H9 (cell line): ENCODE results near the gene TMEM123. TPM values are rescaled to one million over a fixed set of nuclear protein-coding genes. Genes with fewer than 3 reads are reported as not detected.

Source experiments
- DNase-seq: peaks from one replicate; pipeline ENCODE4 v3.0.0-alpha.2; 2017
- H2AFZ ChIP-seq: one replicate; pipeline ENCODE4 v1.6.1; 2013; ENCODE audit warnings: mild to moderate bottlenecking, low read length, control low read depth, moderate library complexity
- H2AK5ac ChIP-seq: 2 replicates; pipeline ENCODE4 v1.6.1; 2013; ENCODE audit warnings: low read length, control low read depth, mixed read lengths; ENCODE audit not compliant: insufficient read length
- H2BK120ac ChIP-seq: one replicate; pipeline ENCODE4 v1.6.1; 2013; ENCODE audit warnings: low read depth, mild to moderate bottlenecking, low read length, control low read depth, inconsistent platforms; ENCODE audit not compliant: poor library complexity, severe bottlenecking
- H2BK12ac ChIP-seq: 2 replicates; pipeline ENCODE4 v1.6.1; 2013; ENCODE audit warnings: low read length, control low read depth, mixed read lengths, low read depth; ENCODE audit not compliant: insufficient read length
- H2BK15ac ChIP-seq: 2 replicates; pipeline ENCODE4 v1.6.1; 2013; ENCODE audit warnings: low read depth, low read length, control low read depth
- H2BK20ac ChIP-seq: one replicate; pipeline ENCODE4 v1.6.1; 2013; ENCODE audit warnings: low read depth, mild to moderate bottlenecking, low read length, control low read depth, inconsistent platforms; ENCODE audit not compliant: poor library complexity, severe bottlenecking
- H2BK5ac ChIP-seq: 2 replicates; pipeline ENCODE4 v1.6.1; 2013; ENCODE audit warnings: low read length, control low read depth, mixed read lengths; ENCODE audit not compliant: insufficient read length
- H3K14ac ChIP-seq: 2 replicates; pipeline ENCODE4 v1.6.1; 2013; ENCODE audit warnings: low read length, control low read depth; ENCODE audit not compliant: insufficient read depth
- H3K18ac ChIP-seq: 2 replicates; pipeline ENCODE4 v1.6.1; 2013; ENCODE audit warnings: low read depth, mild to moderate bottlenecking, mixed read lengths, low read length, control low read depth; ENCODE audit not compliant: insufficient read length
- H3K23ac ChIP-seq: 2 replicates; pipeline ENCODE4 v1.6.1; 2013; ENCODE audit warnings: low read length, control low read depth, mixed read lengths, low read depth; ENCODE audit not compliant: insufficient read length
- H3K23me2 ChIP-seq: 2 replicates; pipeline ENCODE4 v1.6.1; 2013; ENCODE audit warnings: low read depth, mild to moderate bottlenecking, mixed read lengths, low read length, control low read depth; ENCODE audit not compliant: insufficient read length, poor library complexity, severe bottlenecking
- H3K27ac ChIP-seq: 2 replicates; pipeline ENCODE4 v1.5.1; 2013; ENCODE audit warnings: low read length, control low read depth, mixed read lengths, low read depth; ENCODE audit not compliant: insufficient read length
- H3K27me3 ChIP-seq: 2 replicates; pipeline ENCODE4 v1.6.1; 2013; ENCODE audit warnings: low read length, control low read depth, inconsistent platforms; ENCODE audit not compliant: insufficient read depth
- H3K4ac ChIP-seq: 2 replicates; pipeline ENCODE4 v1.6.1; 2013; ENCODE audit warnings: low read depth, mild to moderate bottlenecking, control low read depth, inconsistent platforms, low read length, moderate library complexity
- H3K4me1 ChIP-seq: 2 replicates; pipeline ENCODE4 v1.6.1; 2013; ENCODE audit warnings: low read length, control low read depth, inconsistent platforms; ENCODE audit not compliant: insufficient read depth
- H3K4me2 ChIP-seq: 2 replicates; pipeline ENCODE4 v1.6.1; 2013; ENCODE audit warnings: low read length, control low read depth, mixed read lengths; ENCODE audit not compliant: insufficient read length, insufficient read depth
- H3K56ac ChIP-seq: 2 replicates; pipeline ENCODE4 v1.6.1; 2013; ENCODE audit warnings: low read depth, mild to moderate bottlenecking, mixed read lengths, low read length, control low read depth; ENCODE audit not compliant: insufficient read length
- H3K79me1 ChIP-seq: 2 replicates; pipeline ENCODE4 v1.6.1; 2013; ENCODE audit warnings: low read depth, mild to moderate bottlenecking, moderate library complexity, low read length, control low read depth, inconsistent platforms; ENCODE audit not compliant: insufficient read depth, poor library complexity, severe bottlenecking
- H3K79me2 ChIP-seq: 2 replicates; pipeline ENCODE4 v1.6.1; 2013; ENCODE audit warnings: low read length, control low read depth, inconsistent platforms; ENCODE audit not compliant: insufficient read depth
- H3K9ac ChIP-seq: 2 replicates; pipeline ENCODE4 v1.6.1; 2013; ENCODE audit warnings: low read length, control low read depth, mixed read lengths; ENCODE audit not compliant: insufficient read length; ENCODE audit errors: extremely low read depth
- H3K9me3 ChIP-seq: one replicate; pipeline ENCODE4 v1.6.1; 2013; ENCODE audit warnings: low read depth, low read length, inconsistent platforms; ENCODE audit not compliant: control insufficient read depth
- H3T11ph ChIP-seq: one replicate; pipeline ENCODE4 v1.6.1; 2013; ENCODE audit warnings: mild to moderate bottlenecking, low read length, control low read depth, inconsistent platforms
- H4K20me1 ChIP-seq: one replicate; pipeline ENCODE4 v1.6.1; 2013; ENCODE audit not compliant: control insufficient read depth, insufficient read length, insufficient read depth
- H4K5ac ChIP-seq: 2 replicates; pipeline ENCODE4 v1.6.1; 2013; ENCODE audit warnings: low read depth, mild to moderate bottlenecking, mixed read lengths, low read length, control low read depth; ENCODE audit not compliant: insufficient read length
- H4K8ac ChIP-seq: replicated peaks from 2 replicates; pipeline ENCODE4 v1.6.1; 2013; ENCODE audit warnings: low read length, control low read depth, mixed read lengths, low read depth; ENCODE audit not compliant: insufficient read length
- H4K91ac ChIP-seq: 2 replicates; pipeline ENCODE4 v1.6.1; 2013; ENCODE audit warnings: low read depth, mild to moderate bottlenecking, moderate library complexity, mixed read lengths, low read length, control low read depth; ENCODE audit not compliant: insufficient read length
- H3K27ac Mint-ChIP-seq, 3 experiments: 2 replicates in 2 of 3; 3 replicates in 1 of 3; pipeline ENCODE4 v1.8.0; 2020 to 2021; ENCODE audit warnings: mixed read lengths in 3 of 3, mild to moderate bottlenecking in 1 of 3, moderate library complexity in 1 of 3
- H3K27me3 Mint-ChIP-seq: 2 replicates; pipeline ENCODE4 v1.8.0; 2021; ENCODE audit warnings: low read depth, mild to moderate bottlenecking, moderate library complexity, mixed read lengths
- H3K36me3 Mint-ChIP-seq, 3 experiments: 2 replicates in 2 of 3; 3 replicates in 1 of 3; pipeline ENCODE4 v1.8.0; 2020 to 2021; ENCODE audit warnings: low read depth in 3 of 3, mixed read lengths in 3 of 3; ENCODE audit not compliant: insufficient read depth in 1 of 3
- H3K4me1 Mint-ChIP-seq, 2 experiments: 2 replicates each; pipeline ENCODE4 v1.8.0; 2020; ENCODE audit warnings: mixed read lengths in 2 of 2
- H3K4me3 Mint-ChIP-seq, 2 experiments: 2 replicates in 1 of 2; 3 replicates in 1 of 2; pipeline ENCODE4 v1.8.0; 2020 to 2021; ENCODE audit warnings: mild to moderate bottlenecking in 2 of 2, mixed read lengths in 2 of 2, moderate library complexity in 1 of 2
- H3K9me3 Mint-ChIP-seq, 2 experiments: 2 replicates in 1 of 2; 3 replicates in 1 of 2; pipeline ENCODE4 v1.8.0; 2020; ENCODE audit warnings: mild to moderate bottlenecking in 2 of 2, mixed read lengths in 2 of 2, moderate library complexity in 1 of 2
- WGBS: extraction: QIAGEN DNeasy Blood & Tissue Kit; methylation state at CpG from one replicate; pipeline ENCODE4 v1.1.7; 2013; ENCODE audit warnings: missing lambda C conversion rate, low lambda C conversion rate, mixed read lengths; ENCODE audit not compliant: insufficient read length; ENCODE audit errors: extremely low coverage; 5-methylcytosine and 5-hydroxymethylcytosine counted together
- total RNA-seq: library from RNA; stranded (reverse); gene quantifications from 2 replicates; pipeline ENCODE4 v1.2.1, GENCODE V29; 2021
- TF ChIP-seq, protein P1 (sequence below): fragments of 200-600 bp; sonication (generic); conservative IDR thresholded peaks from 3 replicates; pipeline ENCODE4 v1.8.0; 2021; ENCODE audit warnings: antibody characterized with exemption, mild to moderate bottlenecking

TMEM123 gene
- total RNA-seq, 1 experiment from 2014 or later, result 76.7 TPM

- WGBS, result no CpG with 5 or more reads among the region's 5 CpGs
Observed at GRCh38 chr11:102410382-102410784, 42.2 kb downstream of the TMEM123 start.

More at GRCh38 chr11:102410382-102410784, 42.2 kb downstream of the TMEM123 start:
- Mint-ChIP-seq H3K27ac (peak overlapping the region in 2 of 3 experiments; percentile 10 to 24; a peak in 2 of 7 replicates), H3K9me3 (no peaks in the 10 kb centered on the region; a peak in 2 of 5 replicates), H3K36me3 (peaks cover 2 to 4% (median 4%) of the 10 kb centered on the region in 3 experiments; a peak in 1 of 7 replicates), H3K27me3 (no peaks in the 10 kb centered on the region), H3K4me3 (no peak overlapping the region), H3K4me1 (peaks cover 3 to 15% of the 10 kb centered on the region in 2 experiments; a peak in 3 of 4 replicates)
- Histone ChIP-seq H2BK20ac (no peak overlapping the region), H3K9me3 (no peaks in the 10 kb centered on the region), H4K20me1 (no peaks in the 10 kb centered on the region), H3K9ac (no peak overlapping the region), H2AK5ac (no peak overlapping the region), H4K91ac (no peak overlapping the region), H2BK15ac (no peak overlapping the region), H3K18ac (no peak overlapping the region), H3K27me3 (no peaks in the 10 kb centered on the region), H3K4ac (no peak overlapping the region), H4K5ac (no peak overlapping the region), H2BK12ac (no peak overlapping the region), H4K8ac (no peak overlapping the region), H3K23me2 (no peaks in the 10 kb centered on the region), H3K14ac (no peak overlapping the region), H3K79me2 (peaks cover 2% of the 10 kb centered on the region; the same call in 1 of the 2 replicates), H3K4me2 (no peak overlapping the region), H2AFZ (no peak overlapping the region), H2BK5ac (no peak overlapping the region), H2BK120ac (no peak overlapping the region), H3K27ac (no peak overlapping the region), H3K56ac (no peak overlapping the region), H3K4me1 (0 out of 2 replicates have a peak, but pooled peaks cover 5% of the 10 kb centered on the region), H3K23ac (no peak overlapping the region), H3K79me1 (no peaks in the 10 kb centered on the region), H3T11ph (no peak overlapping the region)
- TF ChIP-seq, protein P1, sequence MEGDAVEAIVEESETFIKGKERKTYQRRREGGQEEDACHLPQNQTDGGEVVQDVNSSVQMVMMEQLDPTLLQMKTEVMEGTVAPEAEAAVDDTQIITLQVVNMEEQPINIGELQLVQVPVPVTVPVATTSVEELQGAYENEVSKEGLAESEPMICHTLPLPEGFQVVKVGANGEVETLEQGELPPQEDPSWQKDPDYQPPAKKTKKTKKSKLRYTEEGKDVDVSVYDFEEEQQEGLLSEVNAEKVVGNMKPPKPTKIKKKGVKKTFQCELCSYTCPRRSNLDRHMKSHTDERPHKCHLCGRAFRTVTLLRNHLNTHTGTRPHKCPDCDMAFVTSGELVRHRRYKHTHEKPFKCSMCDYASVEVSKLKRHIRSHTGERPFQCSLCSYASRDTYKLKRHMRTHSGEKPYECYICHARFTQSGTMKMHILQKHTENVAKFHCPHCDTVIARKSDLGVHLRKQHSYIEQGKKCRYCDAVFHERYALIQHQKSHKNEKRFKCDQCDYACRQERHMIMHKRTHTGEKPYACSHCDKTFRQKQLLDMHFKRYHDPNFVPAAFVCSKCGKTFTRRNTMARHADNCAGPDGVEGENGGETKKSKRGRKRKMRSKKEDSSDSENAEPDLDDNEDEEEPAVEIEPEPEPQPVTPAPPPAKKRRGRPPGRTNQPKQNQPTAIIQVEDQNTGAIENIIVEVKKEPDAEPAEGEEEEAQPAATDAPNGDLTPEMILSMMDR, result no peak
- no peak for DNase-seq
